ENCODE results near the gene CRIP1.

The CRIP1 gene

DNA sequence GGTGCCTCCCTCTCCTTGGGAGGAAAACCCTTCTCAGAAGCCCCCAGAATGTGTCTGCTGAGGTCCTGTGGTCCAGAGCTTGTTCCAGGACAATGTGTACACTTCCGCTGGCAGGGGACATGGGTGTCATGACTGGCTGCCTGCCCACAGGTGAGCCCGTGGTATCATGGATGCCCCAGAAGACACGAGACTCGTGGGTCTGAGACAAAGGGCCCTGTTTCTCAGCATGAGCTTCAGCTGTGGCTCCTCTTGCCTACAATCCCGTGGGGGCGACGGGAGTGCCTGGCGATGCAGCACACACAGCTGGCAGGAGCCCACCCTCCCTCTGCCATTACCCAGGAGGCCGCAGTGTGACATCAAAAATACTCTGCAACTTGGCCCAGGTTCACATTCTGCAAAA is 46.7 kb downstream of the CRIP1 start:
- no peak for DNase-seq (ENCODE audit: low read depth)

DNA sequence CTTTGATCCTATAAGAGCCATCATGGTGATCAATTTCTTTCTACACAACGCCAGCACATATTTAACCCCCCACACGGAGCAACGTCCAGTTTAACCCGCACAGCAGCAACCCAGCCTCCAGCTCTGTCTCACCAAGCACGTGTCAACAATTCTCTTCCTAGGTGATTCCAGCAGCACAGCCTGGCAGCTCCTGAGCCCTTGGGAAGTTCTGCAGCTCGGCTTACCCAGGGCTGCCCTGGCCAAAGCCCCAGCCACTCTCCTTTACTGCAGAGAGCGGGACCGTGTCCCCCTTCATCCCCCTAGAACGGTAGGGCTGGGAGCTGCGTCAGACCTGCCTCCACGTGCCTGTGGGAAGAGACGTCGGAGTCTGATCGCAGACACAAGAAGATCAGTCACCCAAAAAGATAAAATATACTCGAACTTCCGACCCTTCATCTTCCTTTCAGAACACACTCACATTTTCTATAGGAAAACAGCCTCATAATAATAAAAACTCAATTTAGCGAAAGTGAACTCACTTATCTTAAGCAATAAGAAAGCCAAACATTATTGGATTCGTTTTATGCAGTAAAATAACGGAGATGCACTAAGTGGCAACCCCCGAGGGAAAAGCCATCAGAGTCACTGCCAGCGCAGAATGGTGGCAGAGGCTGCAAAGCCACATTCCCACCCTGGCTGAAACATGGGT is 47.3 kb downstream of the CRIP1 start:
- no peak for DNase-seq (ENCODE audit: low read depth)

DNA sequence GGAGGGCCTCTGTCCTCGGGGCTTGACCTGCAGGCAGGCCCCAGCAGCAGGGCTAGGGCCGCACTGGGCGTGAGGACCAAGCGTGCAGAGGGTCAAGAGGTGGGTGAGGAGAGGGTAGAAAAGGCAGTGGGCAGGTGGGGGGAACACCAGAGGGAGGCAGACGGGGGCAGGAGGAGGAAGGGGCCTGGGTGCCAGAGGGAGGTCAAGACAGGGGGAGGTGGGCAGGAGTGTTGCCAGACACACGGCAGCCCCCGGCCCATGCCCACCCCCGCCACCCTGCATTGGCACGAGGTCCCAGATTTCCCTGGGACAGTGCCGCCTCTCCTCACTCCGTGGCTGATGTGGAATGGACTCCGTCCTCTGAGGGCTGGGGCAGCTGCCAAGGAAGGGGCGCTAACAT is 47.9 kb downstream of the CRIP1 start:
- no peak for DNase-seq (ENCODE audit: low read depth)

DNA sequence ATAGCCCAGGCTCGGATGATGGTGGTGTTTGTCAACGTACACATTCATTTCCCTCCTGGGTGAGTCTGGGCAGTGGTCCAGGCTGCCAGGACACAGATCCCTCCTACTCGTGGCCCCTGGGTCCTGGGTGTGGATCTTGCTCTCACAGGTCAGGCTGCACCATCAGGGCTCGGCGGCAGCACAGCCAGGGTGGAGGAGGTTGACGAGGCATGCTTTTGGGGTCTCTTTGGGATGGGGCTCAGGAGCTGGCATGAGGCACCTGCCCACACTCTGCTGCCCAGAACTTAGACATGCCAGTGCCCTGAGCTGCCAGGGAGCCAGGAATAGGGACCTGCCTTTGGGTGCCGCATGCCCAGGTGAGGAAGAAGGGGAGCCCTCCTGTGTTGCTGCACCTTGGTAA is 49.4 kb downstream of the CRIP1 start:
- DNase-seq (ENCODE audit: low read depth) = no peak

DNA sequence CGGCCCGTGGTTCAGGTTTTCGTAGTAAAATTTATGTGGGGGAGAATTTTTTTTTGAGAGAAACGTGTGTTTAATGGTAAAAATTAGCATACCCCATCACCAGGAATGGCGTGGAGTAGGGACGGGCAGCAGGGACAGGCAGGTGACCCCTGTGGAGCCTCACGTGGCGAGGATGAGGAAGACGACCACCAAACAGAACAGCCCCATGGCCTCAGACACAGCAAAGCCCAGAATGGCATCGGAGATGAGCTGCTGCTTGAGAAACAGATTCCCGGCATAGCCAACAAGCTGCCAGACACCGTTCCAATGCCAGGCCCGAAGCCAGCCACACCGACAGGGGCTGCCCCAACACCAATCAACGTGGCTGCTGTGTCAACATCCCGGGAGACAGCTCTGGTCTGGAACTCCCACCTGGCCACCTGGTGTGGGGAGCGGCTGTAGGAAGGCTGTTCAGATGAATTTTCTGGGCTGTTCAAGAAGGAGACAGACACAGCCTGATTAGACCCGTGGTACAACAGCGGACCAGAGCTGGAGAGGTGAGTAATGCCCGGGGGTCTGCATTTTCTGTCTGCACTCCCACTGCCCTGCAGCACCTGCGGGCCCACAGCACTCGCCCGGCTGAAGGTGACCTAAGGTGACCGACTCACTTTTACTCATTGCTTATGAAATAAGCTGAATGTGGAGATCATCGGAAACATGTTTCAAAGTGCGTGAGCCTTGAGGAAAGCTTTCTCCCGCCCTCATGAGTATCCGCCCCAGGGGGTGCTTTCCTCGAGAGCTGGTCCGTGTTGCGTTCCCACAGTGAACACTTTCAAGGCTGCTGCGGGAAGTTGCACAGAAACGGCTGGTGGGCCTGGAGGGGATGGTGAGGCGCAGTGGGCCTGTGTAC is 50.2 kb downstream of the CRIP1 start:
- DNase-seq (ENCODE audit: low read depth) = no peak

DNA sequence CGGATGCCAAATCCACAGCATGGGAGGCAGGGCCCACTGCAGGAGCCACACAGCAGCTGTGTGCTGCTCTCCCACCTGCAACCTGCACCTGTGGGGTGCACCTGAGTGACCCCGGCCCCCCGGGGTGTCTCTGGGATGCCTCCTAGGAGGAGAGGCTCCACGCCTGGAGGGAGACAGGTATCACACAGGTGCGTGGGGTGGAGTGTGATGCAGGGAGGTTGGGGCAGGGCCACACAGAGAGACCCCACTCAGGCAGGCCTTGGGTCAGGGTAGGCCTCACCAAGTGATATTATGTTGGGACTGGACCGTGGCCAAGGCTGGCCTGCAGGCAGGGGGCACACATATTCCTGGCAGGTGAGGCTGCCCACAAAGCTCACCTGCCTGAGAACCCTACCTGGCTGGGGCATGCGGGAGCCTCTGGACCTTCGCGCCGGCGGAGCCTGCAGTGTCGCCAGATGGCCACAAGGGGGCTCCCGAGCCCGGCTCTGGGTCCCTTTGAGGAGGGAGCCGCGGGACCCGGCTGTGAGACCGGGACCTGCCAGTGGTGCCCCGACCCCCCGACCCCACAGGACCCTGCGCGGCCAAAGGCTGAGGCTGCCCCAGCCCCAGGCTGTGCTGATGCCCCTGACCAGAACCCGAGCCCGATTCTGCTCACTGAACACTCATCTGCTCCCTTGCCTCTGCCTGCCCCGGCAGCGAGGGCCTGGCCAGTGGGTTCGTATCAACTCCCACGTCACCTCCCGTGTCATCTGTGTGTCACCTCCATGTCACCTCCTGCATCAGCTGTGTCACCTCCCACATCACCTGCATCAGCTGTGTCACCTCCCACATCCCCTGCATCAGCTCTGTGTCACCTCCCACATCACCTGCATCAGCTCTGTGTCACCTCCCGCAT is 51.1 kb downstream of the CRIP1 start:
- DNase-seq (ENCODE audit: low read depth) = peak; percentile 54

Data from T follicular helper cell (primary cell).